ENCODE data around the gene PARK7. TPM values are rescaled to one million over a fixed set of nuclear protein-coding genes. Genes with fewer than 3 reads are reported as not detected.

PARK7 gene
- total RNA-seq, 4 donors from 2014 or later = 93.9 to 156 (median 129) TPM

GRCh38 chr1:7938070-7938469 lies 23.4 kb upstream of the PARK7 start:
- TF ChIP-seq CTCF (IDR thresholded peaks at IDR 0.05) (no peak), POLR2A (IDR thresholded peaks at IDR 0.05) (no peak)
- no peak for DNase-seq
- Histone ChIP-seq H3K27ac (no peak overlapping the region), H3K4me3 (no peak overlapping the region), H3K36me3 (no peaks in the 10 kb centered on the region), H3K27me3 (peaks cover 0 to 88% (median 0%) of the 10 kb centered on the region in 4 donors), H3K9me3 (no peaks in the 10 kb centered on the region), H3K4me1 (peaks cover 0 to 22% (median 7%) of the 10 kb centered on the region in 3 donors)
- intact Hi-C loops (cut with DNase I) = no loop called here
- 51 to 55% methylated on average over 3 of the region's 3 CpGs for WGBS, 2 donors

- WGBS, 2 donors = 36 to 56% methylated on average over 3 of the region's 3 CpGs
- DNase-seq = no peak
- Histone ChIP-seq H3K4me1 (peaks cover 0 to 22% (median 7%) of the 10 kb centered on the region in 3 donors), H3K9me3 (no peaks in the 10 kb centered on the region), H3K27me3 (peaks cover 0 to 76% (median 0%) of the 10 kb centered on the region in 4 donors), H3K36me3 (no peaks in the 10 kb centered on the region), H3K27ac (no peak overlapping the region), H3K4me3 (no peak overlapping the region)
- intact Hi-C loops (cut with DNase I) = no loop called here
- TF ChIP-seq CTCF (IDR thresholded peaks at IDR 0.05) (no peak), POLR2A (IDR thresholded peaks at IDR 0.05) (no peak)
These were observed 21.5 kb upstream of the PARK7 start for GRCh38 chr1:7940034-7940433.

DNA sequence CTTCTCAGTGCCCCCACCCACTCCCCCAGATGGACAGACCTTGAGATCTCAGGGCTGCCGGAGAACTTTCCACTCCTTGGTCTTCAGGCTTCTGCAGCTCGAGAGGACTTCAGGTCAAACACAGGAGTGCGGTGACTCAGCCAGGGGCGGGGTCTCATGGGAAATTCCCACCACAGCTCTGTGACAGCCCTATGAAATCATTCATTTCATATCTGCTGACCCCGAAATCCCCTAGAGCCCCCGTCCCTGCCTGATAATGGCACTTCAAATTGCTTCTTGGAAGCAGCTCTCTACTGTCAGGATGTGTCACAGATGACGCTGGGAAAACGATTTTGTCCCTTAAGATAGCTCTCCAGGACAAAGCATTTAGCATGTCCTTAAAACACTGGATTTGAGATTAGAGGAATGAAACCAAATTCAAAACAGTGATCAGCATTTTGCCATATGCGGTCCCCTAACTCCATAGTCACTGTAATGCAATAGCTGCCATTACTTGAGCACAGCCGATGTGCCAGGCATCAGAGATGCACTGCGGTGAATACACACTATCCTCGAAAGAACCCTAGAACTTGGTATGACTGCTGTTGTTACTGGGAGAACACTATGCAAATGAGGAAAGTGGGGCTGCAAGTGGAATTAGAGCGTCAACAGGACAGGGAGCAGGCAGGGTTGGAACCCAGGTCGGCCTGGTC lies 20.6 kb upstream of the PARK7 start, which contains the start of gene TNFRSF9:
TSS of gene TNFRSF9 (minus strand) at position 95 of the 692 bp plus-strand sequence. CDS start 845 bp downstream, outside the sequence.
- intact Hi-C loops (cut with DNase I) = no loop called here
- H3K27me3 ChIP-seq = peaks cover 0 to 69% (median 0%) of the 10 kb centered on the region in 4 donors
- no peaks in the 10 kb centered on the region for H3K9me3 ChIP-seq
- 48 to 52% methylated on average over 11 to 14 of the region's 14 CpGs for whole genome bisulfite sequencing, 2 donors
- DNase-seq = no peak
- peaks cover 0 to 22% (median 7%) of the 10 kb centered on the region in 3 donors for H3K4me1 ChIP-seq
- no peak for TF ChIP-seq CTCF (IDR thresholded peaks at IDR 0.05)
- TF ChIP-seq POLR2A (IDR thresholded peaks at IDR 0.05) = no peak
- H3K36me3 ChIP-seq = no peaks in the 10 kb centered on the region
- H3K4me3 ChIP-seq = no peak within 1 kb of the TSS
- no peak within 1 kb of the TSS for H3K27ac ChIP-seq

- Histone ChIP-seq H3K4me1 (peaks cover 0 to 22% (median 7%) of the 10 kb centered on the region in 3 donors), H3K36me3 (no peaks in the 10 kb centered on the region), H3K9me3 (no peaks in the 10 kb centered on the region), H3K4me3 (no peak overlapping the region), H3K27me3 (peaks cover 0 to 65% (median 0%) of the 10 kb centered on the region in 4 donors), H3K27ac (no peak overlapping the region)
- intact Hi-C loops (cut with DNase I) = no loop called here
- WGBS, 2 donors = 73 to 76% methylated on average over 9 of the region's 9 CpGs
- TF ChIP-seq CTCF (IDR thresholded peaks at IDR 0.05) = no peak
- no peak for TF ChIP-seq POLR2A (IDR thresholded peaks at IDR 0.05)
- no peak for DNase-seq
These were observed 20.1 kb upstream of the PARK7 start for GRCh38 chr1:7941437-7941793.

DNA sequence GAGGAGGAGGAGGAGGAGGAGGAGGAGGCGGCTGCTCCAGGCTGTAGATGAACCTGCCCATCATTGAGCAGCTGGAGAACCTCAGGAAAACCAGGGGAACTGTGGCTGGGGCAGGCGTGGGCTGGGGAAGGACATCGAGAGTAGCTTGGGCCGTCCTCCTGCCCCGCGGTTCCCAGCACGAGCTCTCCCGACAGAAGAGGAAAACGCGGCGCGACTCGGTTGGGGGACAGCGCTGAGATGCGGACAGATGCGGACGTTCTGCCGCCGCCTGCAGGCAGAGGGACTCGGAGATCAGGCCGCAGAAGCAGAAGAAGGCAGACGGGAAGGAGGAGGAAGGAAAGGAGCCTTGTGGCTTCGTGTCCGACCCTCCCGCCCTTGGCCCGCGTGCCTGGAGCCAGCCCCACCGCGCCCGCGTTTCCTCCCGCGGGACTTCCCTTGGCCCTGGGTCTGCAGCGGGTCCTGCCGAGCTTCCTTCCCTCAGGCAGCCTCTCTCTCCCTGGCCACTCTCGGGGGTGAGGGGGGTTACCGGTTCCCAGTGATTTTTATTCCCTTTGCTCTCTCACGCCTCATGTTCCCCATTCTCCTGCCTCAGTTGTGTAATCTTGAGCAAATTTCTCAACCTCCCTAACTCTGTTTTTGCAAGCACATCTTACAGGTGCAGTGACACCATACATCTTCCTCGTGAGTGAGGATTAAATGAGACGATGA lies 19.1 kb upstream of the PARK7 start:
- Histone ChIP-seq H3K9me3 (no peaks in the 10 kb centered on the region), H3K4me1 (peaks cover 0 to 22% (median 7%) of the 10 kb centered on the region in 3 donors), H3K4me3 (peak overlapping the region in 3 of 4 donors; percentile 34 to 53 (median 34)), H3K36me3 (no peaks in the 10 kb centered on the region), H3K27ac (peak overlapping the region in 3 of 4 donors; percentile 51 to 61 (median 52)), H3K27me3 (peaks cover 0 to 56% (median 0%) of the 10 kb centered on the region in 4 donors)
- intact Hi-C loops (cut with DNase I) = no loop called here
- 6 to 8% methylated on average over 33 to 40 of the region's 40 CpGs for WGBS, 2 donors
- DNase-seq = no peak
- TF ChIP-seq CTCF (IDR thresholded peaks at IDR 0.05) (peak in 3 of 6 experiments; percentile 8 to 35 (median 15)), POLR2A (IDR thresholded peaks at IDR 0.05) (no peak)
